Esophagus squamous epithelium (tissue), 4 donors: ENCODE results near the gene FNDC11.

Source experiments
- POLR2A ChIP-seq, 4 donors: fragments of 450-650 bp; IDR thresholded peaks; one replicate each; pipeline ENCODE4 v1.6.1; 2017; ENCODE audit warnings: antibody characterized with exemption in 4 of 4, mild to moderate bottlenecking in 4 of 4, moderate library complexity in 3 of 4
- TF ChIP-seq, protein P1 (sequence below), 6 experiments: fragments of 450-650 bp in 4 of 6; fragments of 200-600 bp in 2 of 6; sonication (generic) in 2 of 6; IDR thresholded peaks; one replicate each; pipeline ENCODE4 v1.5.1; 2016 to 2019; ENCODE audit warnings: antibody characterized with exemption in 6 of 6, mild to moderate bottlenecking in 4 of 6, moderate library complexity in 4 of 6

DNA sequence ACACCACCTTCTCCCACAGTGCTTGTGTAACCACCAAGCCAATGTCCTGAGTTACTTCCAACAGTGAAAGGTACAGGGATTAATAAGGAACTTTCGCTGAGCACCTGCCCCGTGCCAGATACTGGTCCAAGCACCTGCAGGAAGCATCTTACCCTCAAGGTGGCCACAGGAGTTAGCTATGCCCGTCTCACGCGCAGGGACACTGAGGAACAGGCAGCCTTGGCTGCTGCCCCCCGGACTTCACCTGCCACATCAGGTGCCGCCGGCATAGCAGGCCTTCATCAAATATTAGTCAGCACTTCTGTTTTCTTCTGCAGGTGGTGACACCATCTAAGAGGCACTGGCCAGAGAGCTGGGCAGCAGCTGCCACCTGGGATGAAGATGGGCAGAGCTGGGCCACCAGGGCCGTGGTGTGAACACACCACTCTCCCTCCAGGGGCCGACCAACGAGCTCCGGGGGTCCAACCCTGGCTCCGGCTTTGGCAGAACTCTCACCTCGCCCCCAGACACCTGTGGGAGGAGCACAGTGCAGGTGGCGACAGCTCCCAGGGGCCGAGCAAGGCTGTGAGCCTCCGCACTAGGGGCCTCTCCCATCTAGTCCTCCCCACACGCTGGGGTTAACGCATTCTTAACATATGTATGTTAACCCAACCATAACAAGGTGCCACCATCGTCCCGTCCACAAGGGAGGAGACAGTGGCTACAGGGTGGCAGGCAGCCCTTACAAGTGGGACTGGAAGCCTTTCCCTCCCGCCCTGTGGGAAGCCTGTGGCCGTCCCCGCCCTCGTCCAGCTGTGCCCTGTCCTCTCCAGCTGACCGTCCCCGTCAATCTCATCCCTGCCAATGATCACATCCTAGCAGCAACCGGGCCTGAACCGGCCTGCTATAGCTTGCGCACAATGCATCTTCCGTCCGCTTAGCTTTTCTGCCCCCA, 36.3 kb upstream of the FNDC11 start:
- TF ChIP-seq, protein P1, sequence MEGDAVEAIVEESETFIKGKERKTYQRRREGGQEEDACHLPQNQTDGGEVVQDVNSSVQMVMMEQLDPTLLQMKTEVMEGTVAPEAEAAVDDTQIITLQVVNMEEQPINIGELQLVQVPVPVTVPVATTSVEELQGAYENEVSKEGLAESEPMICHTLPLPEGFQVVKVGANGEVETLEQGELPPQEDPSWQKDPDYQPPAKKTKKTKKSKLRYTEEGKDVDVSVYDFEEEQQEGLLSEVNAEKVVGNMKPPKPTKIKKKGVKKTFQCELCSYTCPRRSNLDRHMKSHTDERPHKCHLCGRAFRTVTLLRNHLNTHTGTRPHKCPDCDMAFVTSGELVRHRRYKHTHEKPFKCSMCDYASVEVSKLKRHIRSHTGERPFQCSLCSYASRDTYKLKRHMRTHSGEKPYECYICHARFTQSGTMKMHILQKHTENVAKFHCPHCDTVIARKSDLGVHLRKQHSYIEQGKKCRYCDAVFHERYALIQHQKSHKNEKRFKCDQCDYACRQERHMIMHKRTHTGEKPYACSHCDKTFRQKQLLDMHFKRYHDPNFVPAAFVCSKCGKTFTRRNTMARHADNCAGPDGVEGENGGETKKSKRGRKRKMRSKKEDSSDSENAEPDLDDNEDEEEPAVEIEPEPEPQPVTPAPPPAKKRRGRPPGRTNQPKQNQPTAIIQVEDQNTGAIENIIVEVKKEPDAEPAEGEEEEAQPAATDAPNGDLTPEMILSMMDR (IDR thresholded peaks at IDR 0.05), result no peak
- TF ChIP-seq POLR2A (IDR thresholded peaks at IDR 0.05), result no peak
